Right ventricle myocardium superior (tissue), 1 donor: ENCODE data around the gene SEH1L. TPM values are rescaled to one million over a fixed set of nuclear protein-coding genes. Genes with fewer than 3 reads are reported as not detected.
"Not testable (repeated sequence)": the region's sequence is repeated elsewhere in the genome, so short reads cannot be mapped to it uniquely, and the experiment has no call there.

Experiments
- ATAC-seq: fragments of 200-7000 bp; cut with Tn5 transposase; one replicate; pipeline ENCODE4 v1.9.1; 2020; ENCODE audit warnings: mild to moderate bottlenecking; ENCODE audit not compliant: poor library complexity
- DNase-seq: peaks from one replicate; pipeline ENCODE4 v3.0.0-alpha.2; 2020
- intact Hi-C: fragments of 100-400 bp; cut with DNase I; formaldehyde crosslinking; loops from one replicate; pipeline ENCODE4 v1.11.2; 2022
- long read RNA-seq: library from polyadenylated mRNA; unstranded; transcript quantifications from one replicate; pipeline ENCODE4 v2.0.0, GENCODE V29; 2021
- total RNA-seq: library from RNA; stranded (reverse); fragmentation: NEBNext Ultra II Directional; extraction: Animal tissue kit (Norgen Biotek cat#: 25700); gene quantifications from one replicate; pipeline ENCODE4 v1.2.1, GENCODE V29; 2021
- donor health status: DM: no; HTN: yes; CAD: no; lungs with severe emphysema.

SEH1L gene
- 17.3 TPM for total RNA-seq
- long read RNA-seq, transcript SEH1L-202 (9 exons, 1,846 nt): major isoform, 40 of 52 reads
- long read RNA-seq, transcript SEH1L-201 (9 exons, 3,494 nt): minor isoform, 7 of 52 reads
- long read RNA-seq, partial matches to known transcripts: 0 of 52 reads
- long read RNA-seq, other reads (novel, unspliced or antisense): 5 of 52 reads

GRCh38 chr18:12947285-12948049, at the start of gene SEH1L:
SEH1L (plus strand) TSS chr18:12948011; CDS start chr18:12948122, 111 bp downstream.
- intact Hi-C loops: loop anchor here (2.0 kb wide), 1 partner anchor 65 kb away; no protein-coding TSS in a partner anchor
- peak; percentile 97 for ATAC-seq

GRCh38 chr18:12901208-12901607, 46.6 kb upstream of the SEH1L start:
- intact Hi-C loops, ATAC-seq, DNase-seq: not testable (repeated sequence)

More at GRCh38 chr18:12947285-12948049, at the start of gene SEH1L:
- peak; percentile 100 for DNase-seq

- intact Hi-C loops: no loop called here
- ATAC-seq (no peak), DNase-seq (peak; percentile 59)
These were observed 43.7 kb upstream of the SEH1L start for GRCh38 chr18:12904012-12904516.

GRCh38 chr18:12906119-12906518, 41.7 kb upstream of the SEH1L start:
- ATAC-seq (no peak), DNase-seq (no peak)
- intact Hi-C loops: no loop called here

- ATAC-seq: no peak
- no peak for DNase-seq
- intact Hi-C loops: no loop called here
These were observed 41.0 kb upstream of the SEH1L start for GRCh38 chr18:12906773-12907172.

- intact Hi-C loops: no loop called here
- no peak for ATAC-seq
- no peak for DNase-seq
These were observed 40.4 kb upstream of the SEH1L start for GRCh38 chr18:12907258-12907925.

- intact Hi-C loops: no loop called here
- ATAC-seq (no peak), DNase-seq (no peak)
These were observed 39.1 kb upstream of the SEH1L start for GRCh38 chr18:12908706-12909105.

- ATAC-seq: peak; percentile 83
- intact Hi-C loops: no loop called here
- DNase-seq: no peak
These were observed 36.5 kb upstream of the SEH1L start for GRCh38 chr18:12911025-12911928.

GRCh38 chr18:12911929-12912703, 35.7 kb upstream of the SEH1L start:
- ATAC-seq (no peak), DNase-seq (no peak)
- intact Hi-C loops: no loop called here

- intact Hi-C loops: no loop called here
- ATAC-seq: no peak
These were observed 26.6 kb upstream of the SEH1L start for GRCh38 chr18:12921178-12921577.

GRCh38 chr18:12922266-12922665, 25.5 kb upstream of the SEH1L start:
- no peak for DNase-seq
- intact Hi-C loops: no loop called here
- ATAC-seq: no peak

More at GRCh38 chr18:12921178-12921577, 26.6 kb upstream of the SEH1L start:
- no peak for DNase-seq

- intact Hi-C loops: no loop called here
- ATAC-seq (no peak), DNase-seq (no peak)
These were observed 23.2 kb upstream of the SEH1L start for GRCh38 chr18:12924616-12925015.

GRCh38 chr18:12928206-12928605, 19.6 kb upstream of the SEH1L start:
- ATAC-seq (no peak), DNase-seq (no peak)
- intact Hi-C loops: no loop called here

- DNase-seq (no peak), ATAC-seq (no peak)
- intact Hi-C loops: no loop called here
These were observed 19.2 kb upstream of the SEH1L start for GRCh38 chr18:12928641-12929040.

GRCh38 chr18:12929477-12930083, 18.2 kb upstream of the SEH1L start:
- ATAC-seq (no peak), DNase-seq (no peak)
- intact Hi-C loops: loop anchor here (5.0 to 10.0 kb wide), 2 partner anchors 202 to 535 kb away; no protein-coding TSS in a partner anchor

GRCh38 chr18:12930376-12930775, 17.4 kb upstream of the SEH1L start:
- DNase-seq (no peak), ATAC-seq (no peak)
- intact Hi-C loops: loop anchor here (5.0 to 10.0 kb wide), 2 partner anchors 203 to 536 kb away; no protein-coding TSS in a partner anchor

GRCh38 chr18:12930908-12931307, 16.9 kb upstream of the SEH1L start:
- intact Hi-C loops: loop anchor here (5.0 to 10.0 kb wide), 2 partner anchors 204 to 536 kb away; no protein-coding TSS in a partner anchor

More at GRCh38 chr18:12930908-12931307, 16.9 kb upstream of the SEH1L start:
- DNase-seq (no peak), ATAC-seq (no peak)
